ENCODE results near the gene TRABD2B.

DNA sequence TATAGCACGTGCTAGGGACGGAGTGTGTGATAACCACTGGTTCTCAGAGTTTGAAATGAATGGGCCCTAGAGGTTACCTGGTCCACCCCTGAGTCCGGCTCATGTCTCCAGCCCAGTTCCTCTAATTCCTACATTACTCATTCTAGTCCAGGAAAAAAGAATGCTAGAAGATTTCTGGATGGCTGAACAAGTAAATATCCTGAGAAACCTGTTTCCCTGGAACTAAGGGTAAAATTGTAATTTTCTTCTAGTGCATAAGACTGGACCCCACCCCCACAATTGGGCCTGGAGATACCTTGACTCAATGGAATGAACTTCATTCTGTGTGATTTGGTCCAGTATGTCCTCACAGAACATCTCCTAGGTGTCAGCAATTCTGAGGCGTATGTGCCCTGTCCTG lies 208.4 kb downstream of the TRABD2B start:
- TF ChIP-seq, protein P1, sequence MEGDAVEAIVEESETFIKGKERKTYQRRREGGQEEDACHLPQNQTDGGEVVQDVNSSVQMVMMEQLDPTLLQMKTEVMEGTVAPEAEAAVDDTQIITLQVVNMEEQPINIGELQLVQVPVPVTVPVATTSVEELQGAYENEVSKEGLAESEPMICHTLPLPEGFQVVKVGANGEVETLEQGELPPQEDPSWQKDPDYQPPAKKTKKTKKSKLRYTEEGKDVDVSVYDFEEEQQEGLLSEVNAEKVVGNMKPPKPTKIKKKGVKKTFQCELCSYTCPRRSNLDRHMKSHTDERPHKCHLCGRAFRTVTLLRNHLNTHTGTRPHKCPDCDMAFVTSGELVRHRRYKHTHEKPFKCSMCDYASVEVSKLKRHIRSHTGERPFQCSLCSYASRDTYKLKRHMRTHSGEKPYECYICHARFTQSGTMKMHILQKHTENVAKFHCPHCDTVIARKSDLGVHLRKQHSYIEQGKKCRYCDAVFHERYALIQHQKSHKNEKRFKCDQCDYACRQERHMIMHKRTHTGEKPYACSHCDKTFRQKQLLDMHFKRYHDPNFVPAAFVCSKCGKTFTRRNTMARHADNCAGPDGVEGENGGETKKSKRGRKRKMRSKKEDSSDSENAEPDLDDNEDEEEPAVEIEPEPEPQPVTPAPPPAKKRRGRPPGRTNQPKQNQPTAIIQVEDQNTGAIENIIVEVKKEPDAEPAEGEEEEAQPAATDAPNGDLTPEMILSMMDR (IDR thresholded peaks at IDR 0.05), result no peak
- TF ChIP-seq POLR2A (IDR thresholded peaks at IDR 0.05), result no peak
